ENCODE measurements around the gene SAMD4A. TPM values are rescaled to one million over a fixed set of nuclear protein-coding genes. Genes with fewer than 3 reads are reported as not detected.

The SAMD4A gene
- total and polyA plus RNA-seq, 11 donors, result 45.0 to 247 (median 138) TPM

DNA sequence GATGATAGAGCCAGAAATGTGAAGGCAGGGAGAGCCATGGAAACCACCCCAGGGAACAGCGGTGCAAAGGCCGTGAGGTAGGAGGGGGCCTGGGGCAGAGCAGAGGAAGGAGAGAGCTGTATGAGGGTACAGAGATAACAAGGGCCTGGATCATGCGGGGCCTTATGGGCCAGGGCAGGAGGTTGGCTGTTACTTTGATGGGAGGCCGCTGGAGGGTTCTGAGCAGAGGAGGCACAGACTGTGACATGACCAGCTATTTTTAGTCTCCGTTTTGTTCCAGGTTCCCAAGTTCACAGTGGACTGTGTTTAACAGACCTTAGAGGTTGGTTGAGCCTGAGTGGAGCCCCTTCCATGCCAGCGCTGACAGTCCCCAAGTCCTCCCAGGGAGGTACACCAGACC, 217.1 kb downstream of the SAMD4A start:
- Histone ChIP-seq H3K4me3 (peak overlapping the region in 6 of 12 donors; percentile 7 to 35 (median 23)), H3K27me3 (no peaks in the 10 kb centered on the region), H3K4me1 (peaks cover 0 to 58% (median 28%) of the 10 kb centered on the region in 12 donors), H3K36me3 (peaks cover 0 to 90% (median 44%) of the 10 kb centered on the region in 9 donors), H3K9me3 (no peaks in the 10 kb centered on the region), H3K27ac (peak overlapping the region; percentile 73 to 100 (median 92))
- ATAC-seq (peak; percentile 84 to 91 (median 89)), DNase-seq (peak in 4 of 5 donors; percentile 79 to 88 (median 84))
- TF ChIP-seq, protein P1, sequence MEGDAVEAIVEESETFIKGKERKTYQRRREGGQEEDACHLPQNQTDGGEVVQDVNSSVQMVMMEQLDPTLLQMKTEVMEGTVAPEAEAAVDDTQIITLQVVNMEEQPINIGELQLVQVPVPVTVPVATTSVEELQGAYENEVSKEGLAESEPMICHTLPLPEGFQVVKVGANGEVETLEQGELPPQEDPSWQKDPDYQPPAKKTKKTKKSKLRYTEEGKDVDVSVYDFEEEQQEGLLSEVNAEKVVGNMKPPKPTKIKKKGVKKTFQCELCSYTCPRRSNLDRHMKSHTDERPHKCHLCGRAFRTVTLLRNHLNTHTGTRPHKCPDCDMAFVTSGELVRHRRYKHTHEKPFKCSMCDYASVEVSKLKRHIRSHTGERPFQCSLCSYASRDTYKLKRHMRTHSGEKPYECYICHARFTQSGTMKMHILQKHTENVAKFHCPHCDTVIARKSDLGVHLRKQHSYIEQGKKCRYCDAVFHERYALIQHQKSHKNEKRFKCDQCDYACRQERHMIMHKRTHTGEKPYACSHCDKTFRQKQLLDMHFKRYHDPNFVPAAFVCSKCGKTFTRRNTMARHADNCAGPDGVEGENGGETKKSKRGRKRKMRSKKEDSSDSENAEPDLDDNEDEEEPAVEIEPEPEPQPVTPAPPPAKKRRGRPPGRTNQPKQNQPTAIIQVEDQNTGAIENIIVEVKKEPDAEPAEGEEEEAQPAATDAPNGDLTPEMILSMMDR (IDR thresholded peaks at IDR 0.05), result no peak
- peak in 1 of 2 donors; percentile 15 for TF ChIP-seq POLR2A (IDR thresholded peaks at IDR 0.05)
- 50 to 60% (median 55%) methylated on average over 6 of the region's 6 CpGs for WGBS, 4 donors
- intact Hi-C loops (cut with DNase I), result no loop called here

GRCh38 chr14:54784657-54785056, 217.7 kb downstream of the SAMD4A start:
- Histone ChIP-seq H3K4me3 (peak overlapping the region in 6 of 12 donors; percentile 16 to 40 (median 34)), H3K27me3 (no peaks in the 10 kb centered on the region), H3K9me3 (no peaks in the 10 kb centered on the region), H3K27ac (peak overlapping the region; percentile 73 to 100 (median 92)), H3K36me3 (peaks cover 0 to 90% (median 50%) of the 10 kb centered on the region in 9 donors), H3K4me1 (peaks cover 0 to 55% (median 28%) of the 10 kb centered on the region in 12 donors)
- intact Hi-C loops (cut with DNase I), result no loop called here
- TF ChIP-seq, protein P1 (IDR thresholded peaks at IDR 0.05), result no peak
- peak in 1 of 2 donors; percentile 34 for TF ChIP-seq POLR2A (IDR thresholded peaks at IDR 0.05)
- DNase-seq (peak; percentile 79 to 91 (median 82)), ATAC-seq (peak; percentile 78 to 87 (median 84))
- 50 to 63% (median 58%) methylated on average over 4 of the region's 4 CpGs for WGBS, 4 donors

GRCh38 chr14:54785136-54785777, 218.3 kb downstream of the SAMD4A start:
- H3K4me3 ChIP-seq, result peak overlapping the region in 6 of 12 donors; percentile 16 to 40 (median 32)
- 44 to 64% (median 58%) methylated on average over 8 of the region's 8 CpGs for WGBS, 4 donors
- TF ChIP-seq, protein P1 (IDR thresholded peaks at IDR 0.05), result no peak
- TF ChIP-seq POLR2A (IDR thresholded peaks at IDR 0.05), result no peak
- H3K36me3 ChIP-seq, result peaks cover 0 to 90% (median 51%) of the 10 kb centered on the region in 9 donors
- intact Hi-C loops (cut with DNase I), result no loop called here
- H3K9me3 ChIP-seq, result no peaks in the 10 kb centered on the region
- H3K27ac ChIP-seq, result peak overlapping the region; percentile 73 to 100 (median 92)
- peak in 2 of 5 donors; percentile 59 to 69 for DNase-seq
- no peaks in the 10 kb centered on the region for H3K27me3 ChIP-seq
- peak; percentile 5 to 23 (median 15) for ATAC-seq
- peaks cover 0 to 55% (median 28%) of the 10 kb centered on the region in 12 donors for H3K4me1 ChIP-seq
